CD4-positive, alpha-beta T cell (primary cell): ENCODE data around the gene PSMD5. TPM values are rescaled to one million over a fixed set of nuclear protein-coding genes. Genes with fewer than 3 reads are reported as not detected.
"Not testable (repeated sequence)": the region's sequence is repeated elsewhere in the genome, so short reads cannot be mapped to it uniquely, and the experiment has no call there.

ENCODE experiments used
- ATAC-seq: fragments of 200-7000 bp; cut with Tn5 transposase; one replicate; pipeline ENCODE4 v1.10.0; 2022; ENCODE audit warnings: mild to moderate bottlenecking; ENCODE audit not compliant: poor library complexity
- CTCF ChIA-PET: fragments of 350-600 bp; sonication (Branson Sonifier 250); formaldehyde crosslinking; loops from one replicate; lab custom pipeline; 2021; ENCODE audit warnings: antibody characterized with exemption, inconsistent platforms; lab: Charles Lee
- POLR2A ChIA-PET: fragments of 350-600 bp; sonication (Branson Sonifier 250); formaldehyde crosslinking; loops from one replicate; lab custom pipeline; 2021; ENCODE audit warnings: antibody characterized with exemption, inconsistent platforms; lab: Charles Lee
- DNase-seq, 14 experiments: peaks; one replicate each; pipeline ENCODE4 v3.0.0-alpha.2; 2013 to 2020; ENCODE audit warnings: mixed read lengths in 2 of 14
- H3K27ac ChIP-seq, 2 donors: one replicate each; pipeline versions ENCODE4 v1.5.1 to v1.7.0; 2013; ENCODE audit warnings: low read length in 2 of 2, low read depth in 1 of 2, mild to moderate bottlenecking in 1 of 2
- H3K27me3 ChIP-seq, 2 experiments: 1 replicate in 1 of 2; 2 replicates in 1 of 2; pipeline versions ENCODE4 v1.6.1 to v1.7.0; 2013; ENCODE audit warnings: low read length in 2 of 2, control low read depth in 1 of 2, mild to moderate bottlenecking in 1 of 2, moderate library complexity in 1 of 2; ENCODE audit not compliant: insufficient read depth in 2 of 2, control insufficient read depth in 1 of 2
- H3K36me3 ChIP-seq: one replicate; pipeline ENCODE4 v1.6.1; 2013; ENCODE audit warnings: low read length, control low read depth; ENCODE audit not compliant: insufficient read depth
- H3K4me1 ChIP-seq: one replicate; pipeline ENCODE4 v1.6.1; 2013; ENCODE audit warnings: low read length, control low read depth; ENCODE audit not compliant: insufficient read depth
- H3K4me3 ChIP-seq: one replicate; pipeline ENCODE4 v1.5.1; 2013; ENCODE audit warnings: mild to moderate bottlenecking, low read length, moderate library complexity
- H3K9me3 ChIP-seq, 2 experiments: 1 replicate in 1 of 2; 2 replicates in 1 of 2; pipeline versions ENCODE4 v1.6.1 to v1.7.0; 2013; ENCODE audit warnings: low read length in 2 of 2, mild to moderate bottlenecking in 2 of 2, control low read depth in 1 of 2, moderate library complexity in 1 of 2; ENCODE audit not compliant: control insufficient read depth in 1 of 2, insufficient read depth in 1 of 2
- H3K27ac Mint-ChIP-seq: one replicate; pipeline ENCODE4 v1.8.0; 2020; ENCODE audit warnings: mixed read lengths
- H3K27me3 Mint-ChIP-seq: one replicate; pipeline ENCODE4 v1.8.0; 2021; ENCODE audit warnings: mixed read lengths
- H3K36me3 Mint-ChIP-seq: one replicate; pipeline ENCODE4 v1.8.0; 2021; ENCODE audit warnings: low read depth, mixed read lengths
- H3K4me1 Mint-ChIP-seq: one replicate; pipeline ENCODE4 v1.8.0; 2021; ENCODE audit warnings: low read depth, mixed read lengths
- H3K4me3 Mint-ChIP-seq: one replicate; pipeline ENCODE4 v1.8.0; 2020; ENCODE audit warnings: mild to moderate bottlenecking, mixed read lengths
- H3K9me3 Mint-ChIP-seq: one replicate; pipeline ENCODE4 v1.8.0; 2020; ENCODE audit warnings: mixed read lengths
- CTCF ChIP-seq: fragments of 200-600 bp; IDR thresholded peaks from one replicate; pipeline ENCODE4 v1.8.0; 2022; ENCODE audit warnings: antibody characterized with exemption, mild to moderate bottlenecking
- intact Hi-C, 2 experiments: fragments of 100-400 bp; cut with DNase I in 1 of 2; cut with micrococcal nuclease in 1 of 2; formaldehyde crosslinking; loops; one replicate each; pipeline versions ENCODE4 v1.15.1 to v1.9.0; 2023 to 2025; cut with DNase I, micrococcal nuclease
- total RNA-seq, 174 experiments: library from RNA in 2 of 174; stranded (reverse) in 2 of 174; gene quantifications; one replicate each; pipeline ENCODE4 v1.2.3 and lab custom pipeline; 2021 to 2026

Gene PSMD5
- total RNA-seq, 2 experiments from 2014 or later: 35.4 to 44.3 TPM

DNA sequence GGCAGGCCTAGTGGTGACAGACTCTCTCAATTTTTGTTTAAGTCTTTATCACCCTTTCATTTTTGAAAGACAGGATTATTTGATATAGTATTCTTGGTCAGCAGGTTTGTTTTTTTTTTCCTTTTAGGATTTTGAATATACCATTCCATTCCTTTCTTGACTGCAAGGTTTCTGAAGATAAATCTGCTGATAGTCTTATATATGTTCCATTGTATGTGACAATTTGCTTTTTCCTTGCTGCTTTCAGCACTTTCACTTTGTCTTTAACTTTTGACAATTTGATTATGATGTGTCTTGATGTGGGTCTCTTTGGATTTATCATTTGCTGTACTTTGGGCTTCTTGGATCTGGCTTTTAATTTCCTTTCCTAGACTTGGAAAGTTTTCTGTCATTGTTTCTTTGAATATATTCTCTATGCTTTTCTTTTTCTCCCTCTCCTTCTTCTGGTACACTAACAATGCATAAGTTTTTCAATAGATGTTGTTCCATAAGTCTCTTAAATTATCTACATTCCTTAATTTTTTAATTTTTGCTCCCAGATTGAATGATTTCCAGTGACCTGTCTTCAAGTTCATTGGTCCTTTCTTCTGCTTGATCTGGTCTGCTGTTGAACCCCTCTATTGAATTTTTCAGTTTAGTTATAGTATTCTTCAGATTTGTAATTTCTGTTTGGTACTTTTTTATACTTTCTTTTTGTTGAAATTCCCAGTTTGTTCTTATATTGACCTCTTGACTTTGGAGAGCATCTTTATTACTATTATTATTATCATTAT is 34.9 kb downstream of the PSMD5 start:
- Histone ChIP-seq H3K36me3 (no peaks in the 10 kb centered on the region), H3K9me3 (peaks cover 35 to 43% of the 10 kb centered on the region in 2 experiments), H3K4me1 (no peaks in the 10 kb centered on the region), H3K27ac (no peak overlapping the region), H3K27me3 (no peaks in the 10 kb centered on the region), H3K4me3 (no peak overlapping the region)
- Mint-ChIP-seq H3K27ac (no peak overlapping the region), H3K4me1 (no peaks in the 10 kb centered on the region), H3K4me3 (no peak overlapping the region), H3K9me3 (peaks cover 20% of the 10 kb centered on the region), H3K27me3 (no peaks in the 10 kb centered on the region), H3K36me3 (peaks cover 59% of the 10 kb centered on the region)
- intact Hi-C loops: no loop called here
- POLR2A ChIA-PET: no interaction called here
- ATAC-seq: no peak
- TF ChIP-seq CTCF: no peak
- CTCF ChIA-PET: no interaction called here
- no peak for DNase-seq

- H3K4me1 ChIP-seq, H3K4me3 ChIP-seq, H3K27ac ChIP-seq, POLR2A ChIA-PET, H3K36me3 ChIP-seq, intact Hi-C loops, H3K27me3 ChIP-seq, H3K27me3 Mint-ChIP-seq, ATAC-seq, H3K27ac Mint-ChIP-seq, H3K4me3 Mint-ChIP-seq, H3K4me1 Mint-ChIP-seq, CTCF ChIA-PET, DNase-seq: not testable (repeated sequence)
- Mint-ChIP-seq H3K9me3 (peaks cover 14% of the 10 kb centered on the region), H3K36me3 (peaks cover 37% of the 10 kb centered on the region)
- peaks cover 32 to 43% of the 10 kb centered on the region in 2 experiments for H3K9me3 ChIP-seq
These were observed 37.8 kb downstream of the PSMD5 start for GRCh38 chr9:120804784-120805363.

- ChIA-PET CTCF (no interaction called here), POLR2A (no interaction called here)
- no peak for ATAC-seq
- H3K4me1 ChIP-seq: no peaks in the 10 kb centered on the region
- Mint-ChIP-seq H3K36me3 (peaks cover 9% of the 10 kb centered on the region), H3K27ac (no peak overlapping the region), H3K4me3 (no peak overlapping the region), H3K27me3 (no peaks in the 10 kb centered on the region), H3K9me3 (peaks cover 6% of the 10 kb centered on the region), H3K4me1 (no peaks in the 10 kb centered on the region)
- intact Hi-C loops: no loop called here
- peaks cover 13 to 16% of the 10 kb centered on the region in 2 experiments for H3K9me3 ChIP-seq
- H3K27ac ChIP-seq: no peak overlapping the region
- DNase-seq: no peak
- no peaks in the 10 kb centered on the region for H3K36me3 ChIP-seq
- no peak overlapping the region for H3K4me3 ChIP-seq
- no peak for TF ChIP-seq CTCF
- H3K27me3 ChIP-seq: no peaks in the 10 kb centered on the region
These were observed 41.3 kb downstream of the PSMD5 start for GRCh38 chr9:120801441-120801840.
